D341Med (cell line): ENCODE data around the gene TCF4.

Experiments
- DNase-seq: peaks from one replicate; pipeline ENCODE4 v3.0.0; 2012; ENCODE audit warnings: low spot score

The TCF4 gene

GRCh38 chr18:55407191-55407590, 180.8 kb downstream of the TCF4 start:
- DNase-seq: no peak

DNA sequence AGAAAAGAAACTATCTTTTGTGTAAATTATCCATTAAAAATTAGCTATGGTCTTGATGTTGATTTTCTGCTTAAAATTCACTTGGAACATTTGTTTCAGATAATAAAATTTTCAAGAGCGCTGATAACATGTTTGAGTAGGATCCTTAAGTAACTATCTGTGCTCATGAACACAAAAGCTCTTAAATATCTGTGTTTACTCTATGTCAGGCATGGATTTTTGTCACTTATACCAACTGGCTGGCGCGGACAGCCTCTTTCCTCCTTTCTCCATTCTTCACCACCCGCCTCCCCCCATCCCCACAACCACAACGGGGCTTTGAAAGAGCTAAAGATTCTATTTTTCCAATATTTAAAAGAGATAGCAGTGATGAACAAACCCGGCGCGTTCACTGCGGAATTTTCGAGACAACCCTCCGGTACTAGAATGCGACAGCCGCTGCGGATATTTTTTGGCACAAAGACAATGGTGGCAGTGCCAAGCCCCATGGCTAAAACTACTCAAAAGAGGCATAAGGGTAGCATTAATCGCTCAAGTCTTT, 181.5 kb downstream of the TCF4 start:
- no peak for DNase-seq

- no peak for DNase-seq
These were observed 182.0 kb downstream of the TCF4 start for GRCh38 chr18:55405893-55406406.

- no peak for DNase-seq
These were observed 182.5 kb downstream of the TCF4 start for GRCh38 chr18:55405475-55405874.

GRCh38 chr18:55404832-55405465, 183.0 kb downstream of the TCF4 start:
- DNase-seq: no peak

- DNase-seq: no peak
These were observed 183.7 kb downstream of the TCF4 start for GRCh38 chr18:55404136-55404830.

- no peak for DNase-seq
These were observed 184.5 kb downstream of the TCF4 start for GRCh38 chr18:55403421-55403949.

GRCh38 chr18:55402731-55403405, 185.1 kb downstream of the TCF4 start:
- no peak for DNase-seq

DNA sequence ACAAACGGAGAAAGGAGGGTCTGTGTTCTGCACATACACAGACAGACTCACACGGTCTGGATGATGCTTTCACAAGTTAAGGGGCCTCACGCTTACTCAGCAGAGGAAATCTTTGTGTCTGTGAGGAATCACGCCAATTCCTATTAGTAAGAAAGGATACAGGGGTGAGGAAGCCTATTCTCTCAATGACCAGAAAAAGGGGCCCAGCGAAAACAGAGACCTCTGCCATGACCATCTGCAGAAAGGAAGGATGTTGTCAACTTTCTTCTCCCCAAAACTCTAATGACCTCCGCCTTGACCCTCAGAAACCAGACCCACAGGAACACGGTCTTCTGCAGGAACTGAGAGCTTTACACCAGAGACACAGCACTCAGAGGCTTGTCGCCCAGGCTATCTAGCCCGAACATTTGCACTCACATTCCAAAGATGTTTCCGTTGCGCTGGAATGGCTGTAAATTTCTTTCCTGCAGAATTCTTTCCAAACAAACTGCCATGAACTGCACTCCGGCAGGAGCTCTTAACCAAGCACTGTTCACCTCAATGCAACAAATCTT, 186.3 kb downstream of the TCF4 start:
- no peak for DNase-seq

DNA sequence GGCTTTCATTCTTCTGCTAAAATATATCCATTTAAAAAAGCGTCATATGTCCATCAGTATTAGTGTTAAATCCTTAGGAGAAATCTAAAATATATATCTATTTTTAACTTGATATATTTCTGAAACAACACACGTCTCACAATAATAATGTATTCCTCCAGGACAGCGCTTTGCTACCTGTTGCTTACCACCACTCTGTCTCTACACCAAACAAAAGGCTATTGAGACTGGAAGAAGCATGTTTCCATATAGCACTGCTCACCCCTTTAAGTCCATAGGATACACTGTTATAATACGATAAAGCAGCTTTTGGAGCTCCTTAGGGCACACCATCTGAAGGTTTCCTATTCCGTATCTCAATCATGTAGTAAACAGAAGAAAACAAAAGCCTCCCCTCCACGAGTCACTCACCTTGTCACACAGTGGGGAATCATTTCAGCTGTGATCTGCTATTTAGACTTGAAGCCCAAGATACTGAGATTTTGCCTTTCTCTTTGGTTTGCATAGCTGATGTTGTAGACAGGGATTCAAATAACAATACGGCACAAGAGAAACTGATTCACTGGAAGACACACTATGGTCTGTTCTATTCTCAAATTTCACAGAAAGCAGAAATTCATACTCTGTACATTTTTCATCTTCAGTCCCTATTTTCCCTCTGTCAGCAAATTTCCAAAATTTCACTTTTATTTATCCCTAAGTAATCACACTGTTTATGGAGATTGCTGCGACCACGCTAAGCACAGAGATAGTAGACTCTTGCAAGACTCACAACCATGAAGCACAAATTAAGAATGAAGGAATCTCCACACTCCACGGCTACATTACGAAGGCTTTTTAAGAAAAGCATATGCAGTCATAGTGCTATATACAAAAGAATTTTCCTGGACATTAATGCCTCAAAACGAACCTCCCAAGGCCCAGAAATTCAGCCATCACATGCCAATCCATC, 187.1 kb downstream of the TCF4 start:
- DNase-seq: no peak

GRCh38 chr18:55400081-55400480, 187.9 kb downstream of the TCF4 start:
- no peak for DNase-seq

GRCh38 chr18:55398858-55399257, 189.1 kb downstream of the TCF4 start:
- no peak for DNase-seq

- DNase-seq: no peak
These were observed 191.0 kb downstream of the TCF4 start for GRCh38 chr18:55396979-55397378.

GRCh38 chr18:55396267-55396905, 191.6 kb downstream of the TCF4 start:
- DNase-seq: no peak

- DNase-seq: no peak
These were observed 192.2 kb downstream of the TCF4 start for GRCh38 chr18:55395799-55396198.

DNA sequence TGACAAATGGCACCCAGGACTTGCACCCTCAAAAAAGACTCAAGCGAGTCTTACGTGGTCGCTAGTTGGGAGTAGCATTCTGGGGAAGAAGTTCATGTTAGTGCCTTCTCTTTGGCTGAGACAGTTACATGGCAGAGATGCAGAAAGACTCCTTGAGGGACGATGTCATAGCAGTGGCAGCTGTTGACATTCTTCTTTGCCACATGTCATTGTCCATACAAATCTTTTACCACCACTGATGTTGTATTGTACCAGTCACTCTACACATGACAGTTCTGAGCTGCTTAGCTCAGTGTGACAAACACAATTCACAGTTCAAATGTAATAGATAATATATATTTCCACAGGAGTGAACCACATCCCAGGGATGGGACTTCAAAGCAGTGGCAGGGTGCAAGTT, 197.1 kb downstream of the TCF4 start:
- DNase-seq: no peak

DNA sequence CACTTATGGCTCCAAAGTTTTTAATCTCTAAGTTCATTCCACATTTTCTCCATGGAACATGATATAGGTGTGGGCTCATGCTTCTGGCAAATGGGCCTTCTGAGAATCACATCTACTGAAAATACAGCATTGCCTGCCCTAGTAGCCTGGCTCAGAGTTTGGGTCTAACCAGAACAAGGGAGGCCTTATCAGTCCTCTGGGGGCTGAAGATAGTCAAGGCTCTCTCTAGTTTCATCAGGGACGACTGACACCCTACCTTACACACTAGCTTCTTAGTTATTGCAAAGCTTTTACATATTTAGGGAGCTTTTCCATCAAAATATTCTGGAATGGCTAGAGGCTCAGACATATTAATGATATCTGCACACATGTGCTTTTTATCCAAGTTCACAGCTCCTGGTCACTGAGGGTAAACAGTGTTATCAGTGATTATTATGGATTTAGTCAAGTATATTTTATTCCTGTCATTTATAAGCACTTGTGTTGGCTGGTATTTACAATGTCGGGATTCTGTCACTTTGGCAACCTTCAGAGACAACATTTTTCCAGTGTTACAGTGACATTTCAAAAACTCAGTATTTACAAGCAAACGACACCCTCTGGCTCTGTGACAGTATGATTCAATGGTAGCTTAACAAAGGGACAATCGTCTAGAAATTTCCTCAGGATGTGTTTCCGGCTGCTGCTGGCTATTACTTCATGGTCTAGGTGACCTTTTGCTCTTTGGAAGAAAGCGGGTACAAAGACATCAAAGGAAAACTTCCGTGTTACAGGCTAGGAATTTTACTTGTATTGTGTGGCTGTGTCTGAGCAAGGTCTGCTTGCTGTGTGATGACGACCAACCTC, 200.6 kb downstream of the TCF4 start:
- DNase-seq: no peak

DNA sequence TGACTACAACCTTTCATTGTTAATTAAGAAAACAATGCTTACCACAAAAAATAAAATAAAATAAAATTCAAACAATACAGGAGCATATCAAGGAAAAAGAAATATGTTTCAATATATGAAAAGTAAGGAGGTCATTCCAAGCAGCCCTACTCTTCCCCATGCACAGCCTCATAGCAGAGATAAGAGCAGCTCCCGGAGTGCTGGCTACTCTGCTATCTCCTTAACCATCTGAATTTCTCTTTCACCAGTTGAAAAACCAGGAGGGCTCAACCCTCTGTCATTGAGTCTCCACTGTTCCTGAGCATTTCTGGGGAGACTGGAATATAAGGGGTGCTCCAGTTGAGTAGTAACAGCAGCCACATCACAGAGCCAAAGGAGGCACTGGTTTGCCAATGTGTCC, 201.4 kb downstream of the TCF4 start:
- no peak for DNase-seq

DNA sequence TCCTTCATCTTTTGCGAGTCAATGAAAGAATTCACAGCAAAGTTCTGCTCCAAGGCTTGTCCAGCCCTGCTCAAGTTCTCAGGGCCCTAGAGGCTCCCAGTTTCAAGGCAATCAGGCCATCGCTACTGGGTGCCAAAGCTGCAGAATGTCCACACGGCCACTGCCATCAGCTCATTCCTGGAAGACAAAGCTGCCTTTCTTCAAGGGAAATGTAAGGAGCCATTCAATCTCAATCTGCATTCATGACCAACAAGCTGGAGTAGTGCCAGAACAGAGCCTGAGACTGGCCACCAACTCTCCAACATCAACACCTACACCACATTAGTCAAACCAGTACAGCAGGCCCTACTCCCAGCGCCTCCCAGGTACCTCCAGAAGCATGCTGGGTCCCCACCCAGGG, 202.2 kb downstream of the TCF4 start:
- DNase-seq: no peak
